ENCODE data around the gene ATP2A3. TPM values are rescaled to one million over a fixed set of nuclear protein-coding genes. Genes with fewer than 3 reads are reported as not detected.

The ATP2A3 gene
- polyA plus RNA-seq, 3 donors, result 6.9 to 46.5 (median 9.5) TPM

GRCh38 chr17:3947318-3947810 is 16.9 kb downstream of the ATP2A3 start:
- H3K4me2 ChIP-seq (replicated peaks; ENCODE audit: extremely low read depth, low read length, poor library complexity, severe bottlenecking), result no peak overlapping the region
- H3K36me3 ChIP-seq (replicated peaks in 1 of 2; ENCODE audit: control insufficient read depth in 1 of 2, insufficient read depth in 2 of 2, low read length in 2 of 2), result peaks cover 61 to 80% of the 10 kb centered on the region in 2 donors
- Mint-ChIP-seq H3K36me3 (peaks cover 57 to 88% of the 10 kb centered on the region in 2 donors), H3K27me3 (ENCODE audit: low read depth in 3 of 3) (peaks cover 0 to 2% (median 0%) of the 10 kb centered on the region in 3 donors), H3K4me1 (no peaks in the 10 kb centered on the region), H3K27ac (peak overlapping the region in 3 of 7 donors; percentile 31 to 42 (median 40)), H3K9me3 (peaks cover 0 to 2% (median 0%) of the 10 kb centered on the region in 7 donors), H3K4me3 (no peak overlapping the region)
- no peak overlapping the region for H3K9ac ChIP-seq (ENCODE audit: insufficient read depth, low read length, poor library complexity, severe bottlenecking)
- no peaks in the 10 kb centered on the region for H3K4me1 ChIP-seq (ENCODE audit: control insufficient read depth in 1 of 2, insufficient read depth in 2 of 2, low read length in 2 of 2)
- H2AFZ ChIP-seq (ENCODE audit: insufficient read depth, low read depth, low read length, poor library complexity, severe bottlenecking), result no peak overlapping the region
- H3K9me3 ChIP-seq (replicated peaks in 1 of 2; ENCODE audit: control insufficient read depth in 1 of 2, insufficient read depth in 1 of 2, low read length in 2 of 2), result no peaks in the 10 kb centered on the region
- H3K4me3 ChIP-seq (replicated peaks in 1 of 3; ENCODE audit: low read depth in 2 of 3, low read length in 3 of 3), result no peak overlapping the region
- no peak for DNase-seq
- no peaks in the 10 kb centered on the region for H4K20me1 ChIP-seq (ENCODE audit: insufficient read depth, low read length)
- TF ChIP-seq CTCF (IDR thresholded peaks at IDR 0.05), result no peak
- H3K79me2 ChIP-seq (ENCODE audit: insufficient read depth, low read length), result peaks cover 4% of the 10 kb centered on the region
- WGBS (ENCODE audit: insufficient coverage), result 96% methylated on average over 39 of the region's 43 CpGs
- no peaks in the 10 kb centered on the region for H3K27me3 ChIP-seq (ENCODE audit: control insufficient read depth in 2 of 2, insufficient read depth in 2 of 2, low read length in 2 of 2)
- H3K27ac ChIP-seq (ENCODE audit: low read depth in 1 of 2, low read length in 2 of 2), result no peak overlapping the region
- intact Hi-C loops (cut with micrococcal nuclease), result no loop called here

- peaks cover 55 to 89% of the 10 kb centered on the region in 2 donors for H3K36me3 Mint-ChIP-seq
- no peaks in the 10 kb centered on the region for H3K9me3 ChIP-seq (replicated peaks in 1 of 2; ENCODE audit: control insufficient read depth in 1 of 2, insufficient read depth in 1 of 2, low read length in 2 of 2)
- H3K27ac Mint-ChIP-seq, result peak overlapping the region in 4 of 7 donors; percentile 8 to 42 (median 18)
- H4K20me1 ChIP-seq (ENCODE audit: insufficient read depth, low read length), result no peaks in the 10 kb centered on the region
- no peak overlapping the region for H3K27ac ChIP-seq (ENCODE audit: low read depth in 1 of 2, low read length in 2 of 2)
- intact Hi-C loops (cut with micrococcal nuclease), result no loop called here
- H3K4me1 ChIP-seq (ENCODE audit: control insufficient read depth in 1 of 2, insufficient read depth in 2 of 2, low read length in 2 of 2), result no peaks in the 10 kb centered on the region
- peaks cover 67 to 85% of the 10 kb centered on the region in 2 donors for H3K36me3 ChIP-seq (replicated peaks in 1 of 2; ENCODE audit: control insufficient read depth in 1 of 2, insufficient read depth in 2 of 2, low read length in 2 of 2)
- H3K27me3 ChIP-seq (ENCODE audit: control insufficient read depth in 2 of 2, insufficient read depth in 2 of 2, low read length in 2 of 2), result no peaks in the 10 kb centered on the region
- H3K9ac ChIP-seq (ENCODE audit: insufficient read depth, low read length, poor library complexity, severe bottlenecking), result no peak overlapping the region
- no peak overlapping the region for H3K4me3 ChIP-seq (replicated peaks in 1 of 3; ENCODE audit: low read depth in 2 of 3, low read length in 3 of 3)
- no peaks in the 10 kb centered on the region for H3K79me2 ChIP-seq (ENCODE audit: insufficient read depth, low read length)
- TF ChIP-seq CTCF (IDR thresholded peaks at IDR 0.05), result no peak
- no peak for DNase-seq
- H3K4me2 ChIP-seq (replicated peaks; ENCODE audit: extremely low read depth, low read length, poor library complexity, severe bottlenecking), result no peak overlapping the region
- H3K4me3 Mint-ChIP-seq, result no peak overlapping the region
- peaks cover 0 to 2% (median 0%) of the 10 kb centered on the region in 3 donors for H3K27me3 Mint-ChIP-seq (ENCODE audit: low read depth in 3 of 3)
- no peaks in the 10 kb centered on the region for H3K4me1 Mint-ChIP-seq
- WGBS (ENCODE audit: insufficient coverage), result 100% methylated on average over 4 of the region's 5 CpGs
- peaks cover 0 to 2% (median 0%) of the 10 kb centered on the region in 7 donors for H3K9me3 Mint-ChIP-seq
- H2AFZ ChIP-seq (ENCODE audit: insufficient read depth, low read depth, low read length, poor library complexity, severe bottlenecking), result no peak overlapping the region
These were observed 17.5 kb downstream of the ATP2A3 start for GRCh38 chr17:3946711-3947235.

Data from CD14-positive monocyte (primary cell).